ENCODE data around the gene LPIN1.

- TF ChIP-seq CTCF (IDR thresholded peaks at IDR 0.05; ENCODE audit: insufficient read depth, low read depth, low read length), result no peak
- TF ChIP-seq EZH2 (IDR thresholded peaks at IDR 0.05; ENCODE audit: insufficient read depth, low read length), result no peak
These were observed 86.1 kb downstream of the LPIN1 start for GRCh38 chr2:11832531-11832930.
